Activated T-helper 2 cell treated with anti-CD3 and anti-CD28 coated beads, Interferon-gamma antibody, Interleukin-2, Interleukin-4, amounts not matched to agents 10 μg/mL and 5 μg/mL and 100 μg/mL, durations not matched to agents 14 hours and 24 hours and 36 hours (primary cell): Measurements from ENCODE around the gene VPS4B. TPM values are rescaled to one million over a fixed set of nuclear protein-coding genes. Genes with fewer than 3 reads are reported as not detected.

Experiments
- DNase-seq: peaks from one replicate; pipeline ENCODE4 v3.0.0; 2021; ENCODE audit warnings: low spot score
- H3K27ac Mint-ChIP-seq: one replicate; pipeline ENCODE4 v1.8.0; 2021; ENCODE audit warnings: mixed read lengths
- H3K27me3 Mint-ChIP-seq: one replicate; pipeline ENCODE4 v1.8.0; 2021; ENCODE audit warnings: low read depth, mixed read lengths
- H3K36me3 Mint-ChIP-seq: one replicate; pipeline ENCODE4 v1.8.0; 2021; ENCODE audit warnings: low read depth, mixed read lengths
- H3K4me1 Mint-ChIP-seq: one replicate; pipeline ENCODE4 v1.8.0; 2021; ENCODE audit warnings: low read depth, mixed read lengths
- H3K4me3 Mint-ChIP-seq: one replicate; pipeline ENCODE4 v1.8.0; 2021; ENCODE audit warnings: low read depth, mild to moderate bottlenecking, moderate library complexity, mixed read lengths
- H3K9me3 Mint-ChIP-seq: one replicate; pipeline ENCODE4 v1.8.0; 2021; ENCODE audit warnings: mixed read lengths
- intact Hi-C: fragments of 100-400 bp; cut with micrococcal nuclease; formaldehyde crosslinking; loops from one replicate; pipeline ENCODE4 v1.15.1; 2023
- total RNA-seq: library from RNA; stranded (reverse); gene quantifications from 2 replicates; pipeline ENCODE4 v1.2.3, GENCODE V29; 2022

The VPS4B gene
- total RNA-seq, 1 donor from 2014 or later, result 53.8 TPM

- Mint-ChIP-seq H3K36me3 (no peaks in the 10 kb centered on the region), H3K27me3 (peaks cover 6% of the 10 kb centered on the region), H3K27ac (no peak overlapping the region), H3K9me3 (no peaks in the 10 kb centered on the region), H3K4me3 (no peak overlapping the region), H3K4me1 (no peaks in the 10 kb centered on the region)
- intact Hi-C loops, result no loop called here
- no peak for DNase-seq
These were observed 24.0 kb upstream of the VPS4B start for GRCh38 chr18:63446266-63446665.

GRCh38 chr18:63445037-63445436 is 22.8 kb upstream of the VPS4B start:
- H3K9me3 Mint-ChIP-seq, result no peaks in the 10 kb centered on the region
- H3K27me3 Mint-ChIP-seq, result peaks cover 8% of the 10 kb centered on the region
- intact Hi-C loops, result no loop called here
- H3K36me3 Mint-ChIP-seq, result no peaks in the 10 kb centered on the region
- no peak for DNase-seq
- H3K4me1 Mint-ChIP-seq, result no peaks in the 10 kb centered on the region
- H3K27ac Mint-ChIP-seq, result no peak overlapping the region
- H3K4me3 Mint-ChIP-seq, result no peak overlapping the region

- no peak for DNase-seq
- intact Hi-C loops, result no loop called here
- no peak overlapping the region for H3K4me3 Mint-ChIP-seq
- H3K9me3 Mint-ChIP-seq, result no peaks in the 10 kb centered on the region
- no peak overlapping the region for H3K27ac Mint-ChIP-seq
- no peaks in the 10 kb centered on the region for H3K4me1 Mint-ChIP-seq
- no peaks in the 10 kb centered on the region for H3K36me3 Mint-ChIP-seq
- H3K27me3 Mint-ChIP-seq, result peaks cover 8% of the 10 kb centered on the region
These were observed 22.3 kb upstream of the VPS4B start for GRCh38 chr18:63444580-63444979.

- Mint-ChIP-seq H3K4me1 (peaks cover 4% of the 10 kb centered on the region), H3K9me3 (no peaks in the 10 kb centered on the region), H3K27ac (no peak overlapping the region), H3K36me3 (no peaks in the 10 kb centered on the region), H3K4me3 (no peak overlapping the region), H3K27me3 (peaks cover 11% of the 10 kb centered on the region)
- DNase-seq, result no peak
- intact Hi-C loops, result no loop called here
These were observed 21.6 kb upstream of the VPS4B start for GRCh38 chr18:63443829-63444228.

GRCh38 chr18:63440881-63441280 is 18.6 kb upstream of the VPS4B start:
- peaks cover 16% of the 10 kb centered on the region for H3K27me3 Mint-ChIP-seq

GRCh38 chr18:63440219-63440618 is 17.9 kb upstream of the VPS4B start:
- H3K27me3 Mint-ChIP-seq, result peaks cover 16% of the 10 kb centered on the region
- H3K4me3 Mint-ChIP-seq, result no peak overlapping the region
- DNase-seq, result no peak
- no peaks in the 10 kb centered on the region for H3K9me3 Mint-ChIP-seq
- intact Hi-C loops, result no loop called here
- no peak overlapping the region for H3K27ac Mint-ChIP-seq
- H3K36me3 Mint-ChIP-seq, result no peaks in the 10 kb centered on the region
- H3K4me1 Mint-ChIP-seq, result peaks cover 4% of the 10 kb centered on the region

More at GRCh38 chr18:63440881-63441280, 18.6 kb upstream of the VPS4B start:
- H3K4me1 Mint-ChIP-seq, result peaks cover 4% of the 10 kb centered on the region
- no peaks in the 10 kb centered on the region for H3K9me3 Mint-ChIP-seq
- no peaks in the 10 kb centered on the region for H3K36me3 Mint-ChIP-seq
- H3K27ac Mint-ChIP-seq, result no peak overlapping the region
- intact Hi-C loops, result no loop called here
- no peak for DNase-seq
- no peak overlapping the region for H3K4me3 Mint-ChIP-seq

GRCh38 chr18:63439334-63439733 is 17.1 kb upstream of the VPS4B start:
- Mint-ChIP-seq H3K36me3 (no peaks in the 10 kb centered on the region), H3K27me3 (peaks cover 23% of the 10 kb centered on the region), H3K4me3 (no peak overlapping the region), H3K9me3 (no peaks in the 10 kb centered on the region), H3K4me1 (peaks cover 4% of the 10 kb centered on the region), H3K27ac (no peak overlapping the region)
- intact Hi-C loops, result loop anchor here (1.0 to 10.0 kb wide), 4 partner anchors 99 to 423 kb away; no protein-coding TSS in a partner anchor
- DNase-seq, result no peak

GRCh38 chr18:63438181-63438580 is 15.9 kb upstream of the VPS4B start:
- Mint-ChIP-seq H3K27me3 (peaks cover 32% of the 10 kb centered on the region), H3K4me3 (no peak overlapping the region), H3K4me1 (peaks cover 4% of the 10 kb centered on the region), H3K36me3 (no peaks in the 10 kb centered on the region), H3K27ac (no peak overlapping the region), H3K9me3 (no peaks in the 10 kb centered on the region)
- intact Hi-C loops, result loop anchor here (2.0 to 10.0 kb wide), 2 partner anchors 115 to 303 kb away; no protein-coding TSS in a partner anchor
- no peak for DNase-seq

GRCh38 chr18:63433334-63433866 is 11.1 kb upstream of the VPS4B start:
- Mint-ChIP-seq H3K27ac (no peak overlapping the region), H3K36me3 (no peaks in the 10 kb centered on the region), H3K9me3 (no peaks in the 10 kb centered on the region), H3K4me1 (peaks cover 2% of the 10 kb centered on the region), H3K27me3 (peaks cover 44% of the 10 kb centered on the region), H3K4me3 (no peak overlapping the region)
- DNase-seq, result no peak
- intact Hi-C loops, result loop anchor here (10.0 kb wide), 1 partner anchor 299 kb away; no protein-coding TSS in a partner anchor

GRCh38 chr18:63431180-63431579 is 8.9 kb upstream of the VPS4B start:
- Mint-ChIP-seq H3K4me3 (no peak overlapping the region), H3K27me3 (peaks cover 40% of the 10 kb centered on the region)

GRCh38 chr18:63430526-63430925 is 8.2 kb upstream of the VPS4B start:
- Mint-ChIP-seq H3K27me3 (peaks cover 40% of the 10 kb centered on the region), H3K4me1 (peaks cover 8% of the 10 kb centered on the region), H3K27ac (no peak overlapping the region), H3K36me3 (no peaks in the 10 kb centered on the region), H3K4me3 (no peak overlapping the region), H3K9me3 (no peaks in the 10 kb centered on the region)
- intact Hi-C loops, result loop anchor here (10.0 kb wide), 1 partner anchor 296 kb away; no protein-coding TSS in a partner anchor
- DNase-seq, result no peak

More at GRCh38 chr18:63431180-63431579, 8.9 kb upstream of the VPS4B start:
- Mint-ChIP-seq H3K27ac (no peak overlapping the region), H3K36me3 (no peaks in the 10 kb centered on the region), H3K9me3 (no peaks in the 10 kb centered on the region), H3K4me1 (peaks cover 8% of the 10 kb centered on the region)
- DNase-seq, result no peak
- intact Hi-C loops, result loop anchor here (10.0 kb wide), 1 partner anchor 296 kb away; no protein-coding TSS in a partner anchor

- Mint-ChIP-seq H3K36me3 (no peaks in the 10 kb centered on the region), H3K4me3 (no peak overlapping the region), H3K27me3 (peaks cover 20% of the 10 kb centered on the region), H3K4me1 (peaks cover 17% of the 10 kb centered on the region), H3K27ac (no peak overlapping the region), H3K9me3 (no peaks in the 10 kb centered on the region)
- no peak for DNase-seq
- intact Hi-C loops, result loop anchor here (10.0 kb wide), 1 partner anchor 843 kb away; no protein-coding TSS in a partner anchor
These were observed 5.3 kb upstream of the VPS4B start for GRCh38 chr18:63427558-63427957.

- Mint-ChIP-seq H3K9me3 (no peaks in the 10 kb centered on the region), H3K36me3 (peaks cover 13% of the 10 kb centered on the region), H3K4me1 (peaks cover 29% of the 10 kb centered on the region), H3K27ac (peak overlapping the region; percentile 92), H3K27me3 (peaks cover 2% of the 10 kb centered on the region), H3K4me3 (peak overlapping the region; percentile 89)
- intact Hi-C loops, result loop anchor here (1.0 to 10.0 kb wide), 7 partner anchors 10 to 1236 kb away; partner anchors contain the start of genes BCL2, KDSR, PHLPP1 and PIGN
- no peak for DNase-seq
These were observed 608 bp upstream of the VPS4B start for GRCh38 chr18:63422864-63423304.
